Activated B cell treated with CpG ODN at 0.5 μM for 24 hours (primary cell): Measurements from ENCODE around the gene SPI1. TPM values are rescaled to one million over a fixed set of nuclear protein-coding genes. Genes with fewer than 3 reads are reported as not detected.

Experiments
- ATAC-seq: fragments of 200-7000 bp; cut with Tn5 transposase; one replicate; pipeline ENCODE4 v1.10.0; 2021; ENCODE audit warnings: low read depth, mild to moderate bottlenecking, moderate library complexity
- CTCF ChIA-PET: fragments of 350-600 bp; sonication (Branson Sonifier 250); formaldehyde crosslinking; loops from one replicate; lab custom pipeline; 2021; ENCODE audit warnings: antibody characterized with exemption; lab: Charles Lee
- POLR2A ChIA-PET: fragments of 350-600 bp; sonication (Branson Sonifier 250); formaldehyde crosslinking; loops from one replicate; lab custom pipeline; 2021; ENCODE audit warnings: antibody characterized with exemption; lab: Charles Lee
- DNase-seq: peaks from one replicate; pipeline ENCODE4 v3.0.0; 2022
- H3K27ac Mint-ChIP-seq: one replicate; pipeline ENCODE4 v1.8.0; 2020; ENCODE audit warnings: mixed read lengths
- H3K27me3 Mint-ChIP-seq: one replicate; pipeline ENCODE4 v1.8.0; 2021; ENCODE audit warnings: mixed read lengths
- H3K36me3 Mint-ChIP-seq: one replicate; pipeline ENCODE4 v1.8.0; 2021; ENCODE audit warnings: low read depth, mixed read lengths
- H3K4me1 Mint-ChIP-seq: one replicate; pipeline ENCODE4 v1.8.0; 2021; ENCODE audit warnings: mixed read lengths
- H3K4me3 Mint-ChIP-seq: one replicate; pipeline ENCODE4 v1.8.0; 2020; ENCODE audit warnings: mild to moderate bottlenecking, mixed read lengths
- H3K9me3 Mint-ChIP-seq: one replicate; pipeline ENCODE4 v1.8.0; 2020; ENCODE audit warnings: mixed read lengths
- CTCF ChIP-seq: fragments of 200-600 bp; IDR thresholded peaks from one replicate; pipeline ENCODE4 v1.8.0; 2022; ENCODE audit warnings: antibody characterized with exemption, mild to moderate bottlenecking
- intact Hi-C: fragments of 100-400 bp; cut with micrococcal nuclease; formaldehyde crosslinking; loops from one replicate; pipeline ENCODE4 v1.15.1; 2024
- total RNA-seq: library from RNA; stranded (reverse); gene quantifications from 2 replicates; pipeline ENCODE4 v1.2.3, GENCODE V29; 2022

Gene SPI1
- total RNA-seq, 1 donor from 2014 or later: 68.8 TPM

GRCh38 chr11:47394050-47394321 lies 15.6 kb upstream of the SPI1 start:
- no peaks in the 10 kb centered on the region for H3K36me3 Mint-ChIP-seq
- TF ChIP-seq CTCF: no peak
- H3K27ac Mint-ChIP-seq: peak overlapping the region; percentile 95
- intact Hi-C loops: loop anchor here (1.0 kb wide), 3 partner anchors 14 to 32 kb away; partner anchors contain the start of genes PSMC3, SLC39A13 and SPI1
- H3K9me3 Mint-ChIP-seq: no peaks in the 10 kb centered on the region
- POLR2A ChIA-PET: interaction anchor here (0.5 to 9.3 kb wide), 12 partner anchors 7 to 217 kb away, joined by 4 to 97 read pairs (median 5); partner anchors contain the start of genes ACP2, DDB2, PSMC3 and SLC39A13
- CTCF ChIA-PET: interaction anchor here (1.6 to 6.4 kb wide), 3 partner anchors 16 to 20 kb away, joined by 4 to 41 read pairs (median 6); partner anchors contain the start of gene SPI1
- no peak for DNase-seq
- peak overlapping the region; percentile 63 for H3K4me3 Mint-ChIP-seq
- H3K4me1 Mint-ChIP-seq: peaks cover 69% of the 10 kb centered on the region
- ATAC-seq: no peak
- no peaks in the 10 kb centered on the region for H3K27me3 Mint-ChIP-seq

- ATAC-seq (no peak), DNase-seq (no peak)
- no peaks in the 10 kb centered on the region for H3K27me3 Mint-ChIP-seq
- no peaks in the 10 kb centered on the region for H3K36me3 Mint-ChIP-seq
- ChIA-PET POLR2A (interaction anchor here (0.5 to 9.3 kb wide), 17 partner anchors 8 to 624 kb away, joined by 3 to 97 read pairs (median 5); partner anchors contain the start of genes ACP2, DDB2, PSMC3 and SLC39A13), CTCF (interaction anchor here (1.6 to 6.4 kb wide), 3 partner anchors 15 to 19 kb away, joined by 4 to 41 read pairs (median 6); partner anchors contain the start of gene SPI1)
- no peak for TF ChIP-seq CTCF
- intact Hi-C loops: loop anchor here (1.0 kb wide), 3 partner anchors 15 to 33 kb away; partner anchors contain the start of genes PSMC3, SLC39A13 and SPI1
- H3K4me3 Mint-ChIP-seq: peak overlapping the region; percentile 63
- peak overlapping the region; percentile 95 for H3K27ac Mint-ChIP-seq
- H3K4me1 Mint-ChIP-seq: peaks cover 67% of the 10 kb centered on the region
- no peaks in the 10 kb centered on the region for H3K9me3 Mint-ChIP-seq
Observed at GRCh38 chr11:47393163-47394049, 15.1 kb upstream of the SPI1 start.

GRCh38 chr11:47392546-47393162 lies 14.3 kb upstream of the SPI1 start:
- TF ChIP-seq CTCF: no peak
- POLR2A ChIA-PET: interaction anchor here (0.6 to 9.3 kb wide), 12 partner anchors 9 to 625 kb away, joined by 3 to 97 read pairs (median 5); partner anchors contain the start of genes ACP2, DDB2, PSMC3 and SPI1

GRCh38 chr11:47391711-47392432 lies 13.5 kb upstream of the SPI1 start:
- intact Hi-C loops: loop anchor here (1.0 kb wide), 1 partner anchor 8 kb away; no protein-coding TSS in a partner anchor
- Mint-ChIP-seq H3K4me3 (no peak overlapping the region), H3K27ac (peak overlapping the region; percentile 24), H3K9me3 (no peaks in the 10 kb centered on the region), H3K27me3 (no peaks in the 10 kb centered on the region), H3K4me1 (peaks cover 59% of the 10 kb centered on the region), H3K36me3 (no peaks in the 10 kb centered on the region)
- ChIA-PET CTCF (interaction anchor here (6.4 kb wide), 1 partner anchor 18 kb away, joined by 41 read pairs; no protein-coding TSS in a partner anchor), POLR2A (interaction anchor here (0.6 to 9.3 kb wide), 5 partner anchors 10 to 21 kb away, joined by 5 to 97 read pairs (median 16); partner anchors contain the start of gene SPI1)
- DNase-seq (no peak), ATAC-seq (no peak)
- TF ChIP-seq CTCF: no peak

More at GRCh38 chr11:47392546-47393162, 14.3 kb upstream of the SPI1 start:
- H3K4me1 Mint-ChIP-seq: peaks cover 63% of the 10 kb centered on the region
- no peak overlapping the region for H3K4me3 Mint-ChIP-seq
- no peaks in the 10 kb centered on the region for H3K27me3 Mint-ChIP-seq
- no peak for DNase-seq
- peak overlapping the region; percentile 95 for H3K27ac Mint-ChIP-seq
- ATAC-seq: no peak
- no peaks in the 10 kb centered on the region for H3K36me3 Mint-ChIP-seq
- CTCF ChIA-PET: interaction anchor here (1.6 to 6.4 kb wide), 3 partner anchors 14 to 20 kb away, joined by 4 to 41 read pairs (median 6); partner anchors contain the start of gene SPI1
- H3K9me3 Mint-ChIP-seq: no peaks in the 10 kb centered on the region
- intact Hi-C loops: loop anchor here (1.0 kb wide), 1 partner anchor 8 kb away; no protein-coding TSS in a partner anchor
